Upper lobe of left lung (tissue), 4 donors: ENCODE data around the gene BCS1L.

Source experiments
- CTCF ChIP-seq, 6 experiments: fragments of 450-650 bp in 4 of 6; fragments of 200-600 bp in 2 of 6; sonication (generic) in 2 of 6; IDR thresholded peaks; one replicate each; pipeline ENCODE4 v1.5.1; 2016 to 2019; ENCODE audit warnings: antibody characterized with exemption in 6 of 6
- EP300 ChIP-seq, 4 donors: sonication (generic); formaldehyde crosslinking; IDR thresholded peaks; one replicate each; pipeline ENCODE4 v1.5.1; 2017; ENCODE audit warnings: antibody characterized with exemption in 4 of 4, control low read depth in 2 of 4
- POLR2A ChIP-seq, 4 donors: fragments of 450-650 bp; IDR thresholded peaks; one replicate each; pipeline ENCODE4 v1.5.1; 2016 to 2017; ENCODE audit warnings: antibody characterized with exemption in 4 of 4, mild to moderate bottlenecking in 2 of 4

- TF ChIP-seq CTCF (IDR thresholded peaks at IDR 0.05) = no peak
- TF ChIP-seq EP300 (IDR thresholded peaks at IDR 0.05) = no peak
- TF ChIP-seq POLR2A (IDR thresholded peaks at IDR 0.05) = no peak
Measured at GRCh38 chr2:218659988-218660358, 490 bp downstream of the BCS1L start.
